Left ventricle myocardium inferior (tissue), 1 donor: ENCODE data around the gene RPL27A. TPM values are rescaled to one million over a fixed set of nuclear protein-coding genes. Genes with fewer than 3 reads are reported as not detected.
A peak's percentile ranks its signal among the peaks of the same experiment; 100 is the strongest.

Experiments
- DNase-seq: peaks from one replicate; pipeline ENCODE4 v3.0.0-alpha.2; 2020
- H3K27ac ChIP-seq: fragments of 200-600 bp; replicated peaks from 2 replicates; pipeline ENCODE4 v1.8.0; 2021
- H3K27me3 ChIP-seq: fragments of 200-600 bp; 2 replicates; pipeline ENCODE4 v1.8.0; 2021; ENCODE audit warnings: low read depth
- H3K36me3 ChIP-seq: fragments of 200-600 bp; 2 replicates; pipeline ENCODE4 v1.8.0; 2021
- H3K4me1 ChIP-seq: fragments of 200-600 bp; 2 replicates; pipeline ENCODE4 v1.8.0; 2021
- H3K4me3 ChIP-seq: fragments of 200-600 bp; 2 replicates; pipeline ENCODE4 v1.8.0; 2021; ENCODE audit warnings: mild to moderate bottlenecking, moderate library complexity
- H3K9me3 ChIP-seq: fragments of 200-600 bp; replicated peaks from 2 replicates; pipeline ENCODE4 v1.8.0; 2021
- intact Hi-C: fragments of 100-400 bp; cut with micrococcal nuclease; formaldehyde crosslinking; loops from one replicate; pipeline ENCODE4 v1.11.0; 2022
- total RNA-seq: library from RNA; stranded (reverse); fragmentation: NEBNext Ultra II Directional; extraction: Animal tissue kit (Norgen Biotek cat#: 25700); gene quantifications from one replicate; pipeline ENCODE4 v1.2.1, GENCODE V29; 2021
- TF ChIP-seq, protein P1 (sequence below): fragments of 200-600 bp; IDR thresholded peaks from 2 replicates; pipeline ENCODE4 v1.8.0; 2021; ENCODE audit warnings: antibody characterized with exemption, mild to moderate bottlenecking, borderline replicate concordance
- donor health status: DM: no; HTN: yes; CAD: no; lungs with severe emphysema.

Gene RPL27A
- total RNA-seq, 1 donor from 2014 or later: 597 TPM

DNA sequence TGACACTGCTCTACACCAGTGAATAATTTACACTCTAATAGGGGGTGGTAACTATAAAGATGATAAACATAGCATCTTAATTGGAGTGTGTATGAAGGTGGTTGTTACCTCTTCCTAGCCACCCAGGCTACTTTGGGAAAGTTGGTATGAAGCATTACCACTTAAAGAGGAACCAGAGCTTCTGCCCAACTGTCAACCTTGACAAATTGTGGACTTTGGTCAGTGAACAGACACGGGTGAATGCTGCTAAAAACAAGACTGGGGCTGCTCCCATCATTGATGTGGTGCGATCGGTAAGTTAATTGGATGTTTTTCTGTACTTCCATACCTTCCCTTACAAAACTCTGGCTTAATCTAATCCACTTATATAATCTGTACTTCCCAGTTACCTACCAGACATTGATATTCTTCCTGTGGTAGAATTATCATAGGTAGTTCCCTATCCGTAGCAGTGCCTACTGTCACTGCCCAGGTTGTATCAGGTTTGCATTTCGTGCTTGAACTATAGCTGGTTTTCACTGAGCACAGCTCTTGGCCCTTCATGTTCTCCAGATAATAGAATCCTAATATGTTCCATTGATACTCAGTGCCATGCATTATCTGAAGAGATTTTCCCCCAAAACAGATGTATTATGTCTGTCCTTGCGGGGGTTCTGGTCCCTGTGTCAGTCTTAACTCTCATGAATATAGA, 2.2 kb downstream of the RPL27A start:
- Histone ChIP-seq H3K4me3 (peak overlapping the region; percentile 95), H3K9me3 (no peaks in the 10 kb centered on the region), H3K27me3 (no peaks in the 10 kb centered on the region), H3K27ac (peak overlapping the region; percentile 98), H3K36me3 (peaks cover 38% of the 10 kb centered on the region), H3K4me1 (peaks cover 60% of the 10 kb centered on the region)
- no peak for DNase-seq
- intact Hi-C loops: loop anchor here (5.0 kb wide), 2 partner anchors 128 to 278 kb away; partner anchors contain the start of gene TMEM9B
- TF ChIP-seq, protein P1, sequence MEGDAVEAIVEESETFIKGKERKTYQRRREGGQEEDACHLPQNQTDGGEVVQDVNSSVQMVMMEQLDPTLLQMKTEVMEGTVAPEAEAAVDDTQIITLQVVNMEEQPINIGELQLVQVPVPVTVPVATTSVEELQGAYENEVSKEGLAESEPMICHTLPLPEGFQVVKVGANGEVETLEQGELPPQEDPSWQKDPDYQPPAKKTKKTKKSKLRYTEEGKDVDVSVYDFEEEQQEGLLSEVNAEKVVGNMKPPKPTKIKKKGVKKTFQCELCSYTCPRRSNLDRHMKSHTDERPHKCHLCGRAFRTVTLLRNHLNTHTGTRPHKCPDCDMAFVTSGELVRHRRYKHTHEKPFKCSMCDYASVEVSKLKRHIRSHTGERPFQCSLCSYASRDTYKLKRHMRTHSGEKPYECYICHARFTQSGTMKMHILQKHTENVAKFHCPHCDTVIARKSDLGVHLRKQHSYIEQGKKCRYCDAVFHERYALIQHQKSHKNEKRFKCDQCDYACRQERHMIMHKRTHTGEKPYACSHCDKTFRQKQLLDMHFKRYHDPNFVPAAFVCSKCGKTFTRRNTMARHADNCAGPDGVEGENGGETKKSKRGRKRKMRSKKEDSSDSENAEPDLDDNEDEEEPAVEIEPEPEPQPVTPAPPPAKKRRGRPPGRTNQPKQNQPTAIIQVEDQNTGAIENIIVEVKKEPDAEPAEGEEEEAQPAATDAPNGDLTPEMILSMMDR: no peak

DNA sequence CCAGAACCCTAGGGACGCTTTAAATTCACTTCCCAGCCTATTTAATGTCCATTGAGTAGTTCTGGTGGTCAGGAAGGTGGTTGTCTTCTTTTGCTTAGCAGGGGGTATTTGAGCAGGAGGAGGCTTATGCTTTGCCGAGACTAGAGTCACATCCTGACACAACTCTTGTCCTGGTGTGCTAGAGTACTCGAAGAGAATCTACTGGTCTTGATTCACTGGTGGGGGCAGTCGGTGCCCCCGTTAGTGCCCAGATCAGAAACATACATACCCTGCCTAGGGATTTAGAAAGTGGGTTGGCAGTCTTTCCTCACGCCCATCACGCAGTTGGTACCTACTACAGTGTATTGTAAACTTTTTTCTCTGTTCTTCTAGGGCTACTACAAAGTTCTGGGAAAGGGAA, 2.7 kb downstream of the RPL27A start:
- Histone ChIP-seq H3K27ac (no peak overlapping the region), H3K4me3 (no peak overlapping the region), H3K27me3 (no peaks in the 10 kb centered on the region), H3K9me3 (no peaks in the 10 kb centered on the region), H3K36me3 (peaks cover 38% of the 10 kb centered on the region), H3K4me1 (peaks cover 60% of the 10 kb centered on the region)
- TF ChIP-seq, protein P1: no peak
- intact Hi-C loops: loop anchor here (5.0 kb wide), 2 partner anchors 127 to 277 kb away; partner anchors contain the start of gene TMEM9B
- no peak for DNase-seq

DNA sequence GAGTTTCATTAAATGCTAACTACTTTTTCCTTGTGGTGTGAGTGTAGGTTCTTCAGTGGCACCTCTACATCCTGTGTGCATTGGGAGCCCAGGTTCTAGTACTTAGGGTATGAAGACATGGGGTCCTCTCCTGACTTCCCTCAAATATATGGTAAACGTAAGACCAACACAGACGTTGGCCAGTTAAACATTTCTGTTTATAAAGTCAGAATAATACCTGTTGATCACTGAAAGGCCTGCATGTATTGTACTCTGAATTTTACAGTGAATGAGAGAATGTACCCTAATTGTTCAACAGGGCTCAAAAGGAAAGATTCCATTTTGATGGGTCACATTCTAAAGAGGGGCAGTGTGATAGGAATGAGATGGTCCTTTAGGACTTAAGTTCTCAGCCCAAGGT, 3.2 kb downstream of the RPL27A start:
- Histone ChIP-seq H3K9me3 (no peaks in the 10 kb centered on the region), H3K36me3 (peaks cover 38% of the 10 kb centered on the region), H3K4me1 (peaks cover 60% of the 10 kb centered on the region), H3K27ac (no peak overlapping the region), H3K27me3 (no peaks in the 10 kb centered on the region), H3K4me3 (no peak overlapping the region)
- no peak for DNase-seq
- intact Hi-C loops: loop anchor here (5.0 kb wide), 2 partner anchors 126 to 276 kb away; partner anchors contain the start of gene TMEM9B
- TF ChIP-seq, protein P1: no peak

DNA sequence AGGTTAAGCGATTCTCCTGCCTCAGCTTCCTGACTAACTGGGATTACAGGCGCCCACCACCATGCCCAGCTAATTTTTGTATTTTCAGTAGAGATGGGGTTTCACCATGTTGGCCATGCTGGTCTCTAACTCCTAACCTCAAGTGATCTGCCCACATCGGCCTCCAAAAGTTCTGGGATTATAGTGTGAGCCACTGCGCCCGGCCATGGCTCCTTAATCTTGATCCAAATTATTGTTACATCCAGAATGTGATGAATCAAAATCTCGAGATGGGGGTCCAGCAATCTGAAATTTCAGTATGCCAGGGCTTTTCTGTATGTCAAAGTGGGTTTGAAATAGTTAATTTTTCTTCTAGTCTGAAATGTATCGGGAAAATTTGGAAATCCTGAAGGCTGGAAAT, 3.7 kb downstream of the RPL27A start:
- Histone ChIP-seq H3K36me3 (peaks cover 38% of the 10 kb centered on the region), H3K27me3 (no peaks in the 10 kb centered on the region), H3K4me3 (no peak overlapping the region), H3K27ac (no peak overlapping the region), H3K4me1 (peaks cover 60% of the 10 kb centered on the region), H3K9me3 (no peaks in the 10 kb centered on the region)
- intact Hi-C loops: loop anchor here (5.0 kb wide), 2 partner anchors 126 to 276 kb away; partner anchors contain the start of gene TMEM9B
- no peak for DNase-seq
- TF ChIP-seq, protein P1: no peak

DNA sequence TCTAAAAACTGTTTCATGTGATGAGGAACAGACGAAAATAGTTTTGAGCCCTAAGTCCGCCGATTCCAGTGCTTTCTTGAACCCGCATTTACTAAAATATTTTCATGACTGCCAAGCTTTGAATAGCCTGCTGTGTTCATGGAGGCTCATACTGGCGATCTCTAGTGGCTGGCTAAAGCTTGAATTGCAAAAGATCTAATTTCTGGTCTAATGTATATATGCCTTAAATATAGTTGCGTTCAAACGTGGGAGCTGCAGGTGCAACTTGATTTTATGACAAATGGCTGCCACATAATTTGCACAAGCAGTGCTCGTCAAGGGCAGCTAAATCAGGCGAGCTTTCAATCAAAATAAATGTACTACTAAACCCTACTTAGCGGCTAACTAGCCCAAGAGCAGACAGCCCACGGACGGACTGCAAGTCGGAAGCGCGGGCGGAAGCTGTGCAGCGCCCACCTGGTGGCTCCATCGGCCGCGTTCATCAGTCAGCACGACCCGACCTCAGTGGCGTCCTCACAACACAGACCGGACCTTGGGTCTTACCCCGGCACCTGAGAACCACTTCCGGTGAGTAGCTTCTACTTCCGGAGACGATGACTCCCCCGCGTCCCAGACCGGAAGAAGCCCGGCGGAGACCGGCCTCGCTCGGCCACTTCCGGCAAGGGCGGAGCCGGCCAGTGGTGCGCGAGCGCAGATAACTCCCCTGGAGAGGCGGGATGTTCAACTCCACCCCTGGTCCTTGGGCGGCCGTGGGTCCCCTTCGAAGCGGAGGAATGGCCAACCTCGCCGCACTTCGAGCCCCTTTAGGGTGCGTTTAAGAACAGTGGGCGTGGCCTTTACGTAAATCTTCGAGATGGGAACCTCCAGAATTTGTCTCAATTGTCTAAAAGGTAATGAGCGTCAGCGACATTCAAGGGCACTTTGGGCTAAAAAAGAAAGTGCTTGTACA, 6.1 kb downstream of the RPL27A start:
- intact Hi-C loops: loop anchor here (5.0 kb wide), 2 partner anchors 124 to 274 kb away; partner anchors contain the start of gene TMEM9B
- Histone ChIP-seq H3K27ac (peak overlapping the region; percentile 93), H3K4me3 (peak overlapping the region; percentile 76), H3K27me3 (no peaks in the 10 kb centered on the region), H3K9me3 (no peaks in the 10 kb centered on the region), H3K4me1 (peaks cover 38% of the 10 kb centered on the region), H3K36me3 (peaks cover 58% of the 10 kb centered on the region)
- peak; percentile 93 for DNase-seq
- TF ChIP-seq, protein P1: peak; percentile 35
